ENCODE measurements around the gene TSHR.
"Not testable (repeated sequence)": the region's sequence is repeated elsewhere in the genome, so short reads cannot be mapped to it uniquely, and the experiment has no call there.

Gene TSHR

GRCh38 chr14:80953211-80953610 lies 2.2 kb upstream of the TSHR start:
- not testable (repeated sequence) for DNase-seq

- DNase-seq: peak; percentile 79
Observed at GRCh38 chr14:80954687-80955299, 628 bp upstream of the TSHR start.

GRCh38 chr14:80956102-80956501 lies 681 bp downstream of the TSHR start:
- no peak for DNase-seq

GRCh38 chr14:80956922-80957321 lies 1.5 kb downstream of the TSHR start:
- DNase-seq: no peak

GRCh38 chr14:80957613-80958012 lies 2.2 kb downstream of the TSHR start:
- DNase-seq: no peak

- DNase-seq: no peak
Observed at GRCh38 chr14:80958226-80958625, 2.8 kb downstream of the TSHR start.

- DNase-seq: no peak
Observed at GRCh38 chr14:80958939-80959338, 3.5 kb downstream of the TSHR start.

GRCh38 chr14:80959496-80959895 lies 4.1 kb downstream of the TSHR start:
- DNase-seq: peak; percentile 66

- no peak for DNase-seq
Observed at GRCh38 chr14:80965037-80965436, 9.6 kb downstream of the TSHR start.

- peak; percentile 20 for DNase-seq
Observed at GRCh38 chr14:80973931-80974641, 18.7 kb downstream of the TSHR start.

GRCh38 chr14:80974679-80975078 lies 19.3 kb downstream of the TSHR start:
- DNase-seq: no peak

GRCh38 chr14:80977221-80977620 lies 21.8 kb downstream of the TSHR start:
- no peak for DNase-seq

- DNase-seq: no peak
Observed at GRCh38 chr14:80978403-80978802, 23.0 kb downstream of the TSHR start.

- DNase-seq: no peak
Observed at GRCh38 chr14:80979951-80980350, 24.5 kb downstream of the TSHR start.

- no peak for DNase-seq
Observed at GRCh38 chr14:80981156-80981555, 25.7 kb downstream of the TSHR start.

GRCh38 chr14:80981673-80982072 lies 26.3 kb downstream of the TSHR start:
- no peak for DNase-seq

GRCh38 chr14:80982711-80983110 lies 27.3 kb downstream of the TSHR start:
- no peak for DNase-seq

- peak; percentile 71 for DNase-seq
Observed at GRCh38 chr14:80987235-80988032, 32.0 kb downstream of the TSHR start.

GRCh38 chr14:80988192-80988591 lies 32.8 kb downstream of the TSHR start:
- DNase-seq: no peak

- no peak for DNase-seq
Observed at GRCh38 chr14:80988735-80989429, 33.5 kb downstream of the TSHR start.

GRCh38 chr14:80992580-80992979 lies 37.2 kb downstream of the TSHR start:
- DNase-seq: no peak

- peak; percentile 40 for DNase-seq
Observed at GRCh38 chr14:80996049-80996901, 40.9 kb downstream of the TSHR start.
